CD4-positive, alpha-beta T cell treated with Interleukin-1 beta for 1 hour (primary cell): ENCODE data around the gene AP5M1.
"Not testable (repeated sequence)": the region's sequence is repeated elsewhere in the genome, so short reads cannot be mapped to it uniquely, and the experiment has no call there.

Source experiments
- DNase-seq, 2 donors: peaks; one replicate each; pipeline ENCODE4 v3.0.0-alpha.2; 2020 to 2022

Gene AP5M1

GRCh38 chr14:57268161-57269069 lies at the start of gene AP5M1, which contains the start of gene EXOC5:
Gene AP5M1 (plus strand): TSS chr14:57268971. CDS start chr14:57269315, 344 bp downstream.
Gene EXOC5 (minus strand): TSS chr14:57268905. CDS start chr14:57268648, 257 bp downstream.
- DNase-seq = peak; percentile 89 to 92

- no peak for DNase-seq
These were observed 46.8 kb upstream of the AP5M1 start for GRCh38 chr14:57221931-57222330.

GRCh38 chr14:57227083-57227482 lies 41.7 kb upstream of the AP5M1 start:
- DNase-seq = no peak

- DNase-seq = not testable (repeated sequence)
These were observed 40.5 kb upstream of the AP5M1 start for GRCh38 chr14:57228320-57228719.

GRCh38 chr14:57232006-57232405 lies 36.8 kb upstream of the AP5M1 start:
- DNase-seq = no peak

GRCh38 chr14:57240115-57240514 lies 28.7 kb upstream of the AP5M1 start:
- DNase-seq = not testable (repeated sequence)

- no peak for DNase-seq
These were observed 25.5 kb upstream of the AP5M1 start for GRCh38 chr14:57243320-57243719.

- DNase-seq = no peak
These were observed 24.7 kb upstream of the AP5M1 start for GRCh38 chr14:57244106-57244505.

GRCh38 chr14:57245941-57246340 lies 22.8 kb upstream of the AP5M1 start:
- no peak for DNase-seq

GRCh38 chr14:57246933-57247657 lies 21.7 kb upstream of the AP5M1 start:
- DNase-seq = no peak

- DNase-seq = no peak
These were observed 13.9 kb upstream of the AP5M1 start for GRCh38 chr14:57254884-57255283.

GRCh38 chr14:57258221-57258620 lies 10.6 kb upstream of the AP5M1 start:
- DNase-seq = not testable (repeated sequence)

- no peak for DNase-seq
These were observed 9.1 kb upstream of the AP5M1 start for GRCh38 chr14:57259672-57260071.

GRCh38 chr14:57261604-57262003 lies 7.2 kb upstream of the AP5M1 start:
- DNase-seq = no peak

GRCh38 chr14:57262117-57262516 lies 6.7 kb upstream of the AP5M1 start:
- DNase-seq = no peak

- DNase-seq = no peak
These were observed 2.7 kb upstream of the AP5M1 start for GRCh38 chr14:57266065-57266464.

- DNase-seq = no peak
These were observed 4.5 kb downstream of the AP5M1 start for GRCh38 chr14:57273236-57273635.

- DNase-seq = no peak
These were observed 5.8 kb downstream of the AP5M1 start for GRCh38 chr14:57274551-57274950.

- no peak for DNase-seq
These were observed 6.4 kb downstream of the AP5M1 start for GRCh38 chr14:57275023-57275664.

GRCh38 chr14:57277062-57277461 lies 8.3 kb downstream of the AP5M1 start:
- no peak for DNase-seq

- no peak for DNase-seq
These were observed 19.0 kb downstream of the AP5M1 start for GRCh38 chr14:57287745-57288144.

- no peak for DNase-seq
These were observed 22.0 kb downstream of the AP5M1 start for GRCh38 chr14:57290751-57291150.
